Neural progenitor cell (in vitro differentiated cells): ENCODE data around the gene PAK1.

Experiments used
- CTCF ChIP-seq: fragments of 200-600 bp; sonication (generic); IDR thresholded peaks from 2 replicates; pipeline ENCODE4 v1.5.1; 2017; ENCODE audit warnings: antibody characterized with exemption, mild to moderate bottlenecking
- EZH2 ChIP-seq: fragments of 200-600 bp; sonication (generic); IDR thresholded peaks from 2 replicates; pipeline ENCODE4 v1.6.1; 2017; ENCODE audit warnings: antibody characterized with exemption, mild to moderate bottlenecking, moderate library complexity

- TF ChIP-seq CTCF (no peak), EZH2 (no peak)
These were observed 54.8 kb downstream of the PAK1 start for GRCh38 chr11:77418971-77419597.
